ENCODE data around the gene ANKRD66. TPM values are rescaled to one million over a fixed set of nuclear protein-coding genes. Genes with fewer than 3 reads are reported as not detected.

ANKRD66 gene
- polyA plus RNA-seq, 1 donor (not counting 4 experiments of a cell fraction or from before 2014, with no cell fraction given): not detected

- TF ChIP-seq EZH2 (IDR thresholded peaks at IDR 0.05; ENCODE audit: low read length): no peak
- TF ChIP-seq CTCF (optimal IDR thresholded peaks at IDR 0.05 in 1 of 3, IDR thresholded peaks at IDR 0.05 in 1 of 3, conservative IDR thresholded peaks at IDR 0.05 in 1 of 3; ENCODE audit: extremely low read depth in 1 of 3, insufficient read depth in 2 of 3, low read length in 3 of 3): no peak
- no peaks in the 10 kb centered on the region for H3K79me2 ChIP-seq (ENCODE audit: control insufficient read depth, insufficient read depth, low read length)
- no peak for FAIRE-seq
- no peak overlapping the region for H3K9ac ChIP-seq (ENCODE audit: control insufficient read depth, extremely low read depth, insufficient read depth, low read length)
- no peak overlapping the region for H3K4me2 ChIP-seq (ENCODE audit: control insufficient read depth, extremely low read depth, insufficient read depth, low read depth, low read length)
- H2AFZ ChIP-seq (ENCODE audit: control insufficient read depth, low read length): no peak overlapping the region
- no peaks in the 10 kb centered on the region for H3K9me3 ChIP-seq (ENCODE audit: control insufficient read depth, low read depth, low read length)
- no peaks in the 10 kb centered on the region for H3K9me1 ChIP-seq (ENCODE audit: control insufficient read depth, extremely low read depth, insufficient read depth, low read length)
- H3K36me3 ChIP-seq (ENCODE audit: control insufficient read depth in 2 of 2, extremely low read depth in 1 of 2, insufficient read depth in 2 of 2, low read length in 2 of 2): no peaks in the 10 kb centered on the region
- no peak for DNase-seq (ENCODE audit: low read depth, low spot score)
- no peaks in the 10 kb centered on the region for H4K20me1 ChIP-seq (ENCODE audit: control insufficient read depth, extremely low read depth, insufficient read depth, low read length)
- H3K27ac ChIP-seq (ENCODE audit: control insufficient read depth, insufficient read depth, low read length): no peak overlapping the region
- dilution Hi-C loops (cut with MboI; ENCODE audit: extremely low pct_ligation_motif_present, low sequenced_read_pairs): no loop called here
- no peak overlapping the region for H3K4me3 ChIP-seq (ENCODE audit: control insufficient read depth in 2 of 3, extremely low read depth in 1 of 3, insufficient read depth in 2 of 3, low read depth in 1 of 3, low read length in 3 of 3)
- no peaks in the 10 kb centered on the region for H3K27me3 ChIP-seq (ENCODE audit: control insufficient read depth, extremely low read depth, insufficient read depth, low read length)
- H3K4me1 ChIP-seq (ENCODE audit: control insufficient read depth, extremely low read depth, insufficient read depth, low read length): no peaks in the 10 kb centered on the region
These were observed 25.3 kb downstream of the ANKRD66 start for GRCh38 chr6:46772016-46772415.

- H3K36me3 ChIP-seq (ENCODE audit: control insufficient read depth in 2 of 2, extremely low read depth in 1 of 2, insufficient read depth in 2 of 2, low read length in 2 of 2): no peaks in the 10 kb centered on the region
- no peaks in the 10 kb centered on the region for H3K9me3 ChIP-seq (ENCODE audit: control insufficient read depth, low read depth, low read length)
- H3K4me1 ChIP-seq (ENCODE audit: control insufficient read depth, extremely low read depth, insufficient read depth, low read length): no peaks in the 10 kb centered on the region
- DNase-seq (ENCODE audit: low read depth, low spot score) (no peak), FAIRE-seq (no peak)
- no peaks in the 10 kb centered on the region for H3K27me3 ChIP-seq (ENCODE audit: control insufficient read depth, extremely low read depth, insufficient read depth, low read length)
- dilution Hi-C loops (cut with MboI; ENCODE audit: extremely low pct_ligation_motif_present, low sequenced_read_pairs): no loop called here
- no peak overlapping the region for H3K9ac ChIP-seq (ENCODE audit: control insufficient read depth, extremely low read depth, insufficient read depth, low read length)
- no peaks in the 10 kb centered on the region for H3K79me2 ChIP-seq (ENCODE audit: control insufficient read depth, insufficient read depth, low read length)
- no peaks in the 10 kb centered on the region for H3K9me1 ChIP-seq (ENCODE audit: control insufficient read depth, extremely low read depth, insufficient read depth, low read length)
- H3K27ac ChIP-seq (ENCODE audit: control insufficient read depth, insufficient read depth, low read length): no peak overlapping the region
- H3K4me2 ChIP-seq (ENCODE audit: control insufficient read depth, extremely low read depth, insufficient read depth, low read depth, low read length): no peak overlapping the region
- no peak for TF ChIP-seq CTCF (optimal IDR thresholded peaks at IDR 0.05 in 1 of 3, IDR thresholded peaks at IDR 0.05 in 1 of 3, conservative IDR thresholded peaks at IDR 0.05 in 1 of 3; ENCODE audit: extremely low read depth in 1 of 3, insufficient read depth in 2 of 3, low read length in 3 of 3)
- no peak for TF ChIP-seq EZH2 (IDR thresholded peaks at IDR 0.05; ENCODE audit: low read length)
- H2AFZ ChIP-seq (ENCODE audit: control insufficient read depth, low read length): no peak overlapping the region
- no peak overlapping the region for H3K4me3 ChIP-seq (ENCODE audit: control insufficient read depth in 2 of 3, extremely low read depth in 1 of 3, insufficient read depth in 2 of 3, low read depth in 1 of 3, low read length in 3 of 3)
- no peaks in the 10 kb centered on the region for H4K20me1 ChIP-seq (ENCODE audit: control insufficient read depth, extremely low read depth, insufficient read depth, low read length)
These were observed 26.0 kb downstream of the ANKRD66 start for GRCh38 chr6:46772762-46773161.

Data from keratinocyte (primary cell).